Embryonic facial prominence (tissue), 1 donor: Measurements from ENCODE around the gene PLXND1.

Experiments
- DNase-seq: peaks from one replicate; pipeline ENCODE4 v3.0.0-alpha.2; 2016; ENCODE audit errors: extremely low spot score

PLXND1 gene

DNA sequence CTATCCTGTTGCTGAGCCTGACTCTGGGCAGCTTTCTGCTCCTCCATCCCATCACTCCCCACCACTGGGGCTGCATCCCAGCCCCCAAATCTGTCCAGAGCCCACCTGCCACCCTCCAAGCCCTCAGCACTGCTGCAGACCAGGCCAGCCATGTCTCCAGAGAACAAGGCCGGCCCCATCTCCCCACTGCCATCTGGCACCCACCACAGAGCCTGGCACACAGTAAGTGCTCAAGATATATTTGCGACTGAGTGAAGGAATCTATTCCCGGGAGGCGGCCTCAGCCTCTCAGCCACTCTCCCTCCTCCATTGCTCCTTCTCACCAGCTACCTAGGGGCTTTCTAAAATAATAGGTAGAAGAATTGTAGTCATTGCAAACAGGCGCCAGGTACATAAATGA, 4.8 kb downstream of the PLXND1 start:
- no peak for DNase-seq

DNA sequence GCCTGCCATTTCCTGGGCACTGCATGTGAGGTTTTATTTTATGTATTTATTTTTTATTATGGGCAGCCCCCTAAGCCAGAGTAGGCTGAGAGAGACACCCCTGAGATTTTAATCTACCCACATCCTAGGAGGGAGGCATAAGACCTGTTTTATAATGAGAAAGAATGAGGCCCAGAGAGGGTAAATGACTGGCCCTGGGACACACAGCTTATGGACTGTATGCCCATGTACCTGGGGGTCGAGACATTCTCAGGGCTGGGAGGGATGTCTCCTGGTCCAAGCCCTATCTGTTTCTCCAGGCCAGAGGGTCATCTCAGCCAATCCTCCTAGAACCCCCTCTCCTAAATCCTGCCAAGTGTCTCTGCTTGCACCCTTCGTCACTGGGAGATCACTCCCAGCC, 6.1 kb downstream of the PLXND1 start:
- DNase-seq: no peak

DNA sequence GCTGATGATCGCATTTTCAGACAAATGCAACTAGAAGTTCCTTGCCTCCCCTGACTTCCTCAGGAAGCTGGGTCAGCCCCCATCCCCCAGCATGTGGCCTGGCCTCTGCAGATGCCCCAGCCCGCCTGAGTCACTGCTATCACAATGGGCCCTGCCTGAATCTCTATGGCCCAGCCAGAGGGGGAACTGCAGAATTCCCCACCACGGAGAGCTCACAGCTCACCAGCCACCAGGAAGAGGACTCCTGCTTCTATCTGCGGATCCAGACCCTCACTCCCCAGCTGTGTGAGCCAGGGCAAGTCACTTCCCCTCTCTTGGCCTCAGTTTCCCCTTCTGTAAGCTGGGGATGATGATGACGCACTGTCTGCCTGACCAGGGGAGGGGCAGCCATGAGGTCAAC, 6.9 kb downstream of the PLXND1 start:
- no peak for DNase-seq

DNA sequence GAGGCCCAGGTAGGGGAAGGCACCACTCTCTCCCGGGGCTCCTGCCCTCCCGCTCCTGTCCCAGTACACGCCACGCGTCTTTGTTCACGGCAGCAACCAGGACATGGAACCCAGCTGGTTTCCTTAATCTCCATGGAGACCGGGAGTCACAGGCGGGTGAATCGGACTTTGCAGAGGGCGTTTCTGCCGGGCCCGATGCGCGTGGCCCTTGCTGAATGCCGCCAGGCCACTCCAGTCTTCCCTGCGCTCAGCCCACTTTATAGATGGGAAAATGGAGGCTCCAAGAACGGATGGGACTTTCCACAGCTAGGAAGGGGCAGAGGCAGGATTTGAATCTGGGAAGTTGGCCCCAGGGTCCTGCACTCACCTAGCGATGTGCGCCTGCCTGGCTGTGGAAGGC, 7.4 kb downstream of the PLXND1 start:
- DNase-seq: no peak

DNA sequence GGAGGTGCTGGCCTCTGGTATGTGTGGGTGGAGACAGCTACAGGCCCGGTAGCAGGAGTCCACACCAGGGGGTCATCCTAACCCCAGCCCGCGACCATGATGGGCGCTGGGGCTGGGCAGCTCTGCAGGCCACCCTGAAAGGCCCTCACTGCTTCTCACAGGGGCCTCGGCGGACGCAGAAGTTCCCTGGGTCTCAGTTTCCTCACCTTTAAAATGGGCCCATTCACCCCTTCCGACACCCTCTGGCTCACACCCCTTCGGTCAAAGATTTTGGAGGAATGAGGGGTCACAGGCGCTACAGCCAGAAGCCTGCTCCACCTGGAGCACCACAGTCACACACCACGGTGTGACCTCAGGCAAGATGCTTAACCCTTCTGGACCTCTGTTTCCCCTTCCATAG, 8.0 kb downstream of the PLXND1 start:
- no peak for DNase-seq

DNA sequence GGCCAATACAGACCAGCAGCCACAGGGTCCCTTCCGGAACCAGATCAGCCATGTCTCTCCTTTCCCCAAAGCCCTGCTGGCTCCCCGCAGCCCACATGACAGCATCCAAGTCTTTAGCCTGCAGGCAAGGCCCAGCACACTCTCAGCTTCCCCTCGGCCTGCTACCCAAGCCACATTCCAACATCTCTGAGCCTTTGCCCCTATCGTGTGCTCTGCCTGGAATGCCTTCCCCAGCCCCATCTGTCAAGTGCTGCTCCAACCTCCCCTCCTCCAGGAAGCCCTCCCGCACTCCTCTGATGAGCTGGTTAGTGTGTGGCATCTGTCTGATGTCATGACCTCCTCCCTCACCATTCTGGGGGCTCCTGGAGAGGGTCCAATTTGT, 8.5 kb downstream of the PLXND1 start:
- DNase-seq: no peak

DNA sequence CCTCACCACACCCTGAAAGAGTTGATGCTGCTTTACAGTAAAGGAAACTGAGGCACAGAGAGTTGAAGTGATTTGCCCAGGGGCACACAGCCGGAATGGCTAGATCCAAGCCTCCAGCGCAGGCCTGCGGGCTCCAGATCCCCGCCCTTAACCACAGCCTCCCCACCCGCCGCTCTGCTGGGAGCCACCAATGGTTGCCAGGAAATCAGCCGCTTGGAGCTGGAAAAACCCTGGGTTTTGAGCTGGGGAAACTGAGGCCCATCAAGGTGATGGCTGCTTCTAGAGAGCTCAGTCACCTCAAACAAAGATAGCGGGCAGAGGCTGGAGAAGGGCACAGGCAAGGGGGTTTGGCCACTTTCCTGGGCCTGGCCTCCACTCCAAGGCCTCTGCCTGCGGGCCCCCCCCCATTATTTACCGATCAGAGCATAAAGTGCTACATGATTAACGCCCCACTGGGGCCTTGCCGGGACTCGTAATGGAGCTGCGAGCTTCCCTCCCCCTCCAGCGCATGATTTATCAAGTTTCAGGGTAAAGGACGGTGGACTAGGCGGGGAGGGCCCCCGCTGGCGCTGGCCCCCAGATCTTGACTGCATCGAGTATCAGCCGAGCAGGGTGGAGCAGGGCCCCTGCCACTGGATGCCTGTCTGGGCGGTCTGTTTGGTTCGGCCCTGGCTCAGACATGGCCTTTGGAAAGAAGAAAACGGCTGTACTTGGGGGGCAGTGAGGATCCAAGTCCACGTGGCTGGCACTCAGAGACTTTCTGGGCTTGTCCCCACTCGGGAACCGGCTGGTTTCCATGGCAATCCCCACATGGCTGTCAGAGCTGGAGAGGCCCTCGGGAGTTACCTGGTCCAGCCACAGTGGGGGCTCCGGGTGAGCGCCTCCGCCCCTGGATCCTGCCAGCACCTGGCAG, 9.1 kb downstream of the PLXND1 start:
- DNase-seq: no peak

DNA sequence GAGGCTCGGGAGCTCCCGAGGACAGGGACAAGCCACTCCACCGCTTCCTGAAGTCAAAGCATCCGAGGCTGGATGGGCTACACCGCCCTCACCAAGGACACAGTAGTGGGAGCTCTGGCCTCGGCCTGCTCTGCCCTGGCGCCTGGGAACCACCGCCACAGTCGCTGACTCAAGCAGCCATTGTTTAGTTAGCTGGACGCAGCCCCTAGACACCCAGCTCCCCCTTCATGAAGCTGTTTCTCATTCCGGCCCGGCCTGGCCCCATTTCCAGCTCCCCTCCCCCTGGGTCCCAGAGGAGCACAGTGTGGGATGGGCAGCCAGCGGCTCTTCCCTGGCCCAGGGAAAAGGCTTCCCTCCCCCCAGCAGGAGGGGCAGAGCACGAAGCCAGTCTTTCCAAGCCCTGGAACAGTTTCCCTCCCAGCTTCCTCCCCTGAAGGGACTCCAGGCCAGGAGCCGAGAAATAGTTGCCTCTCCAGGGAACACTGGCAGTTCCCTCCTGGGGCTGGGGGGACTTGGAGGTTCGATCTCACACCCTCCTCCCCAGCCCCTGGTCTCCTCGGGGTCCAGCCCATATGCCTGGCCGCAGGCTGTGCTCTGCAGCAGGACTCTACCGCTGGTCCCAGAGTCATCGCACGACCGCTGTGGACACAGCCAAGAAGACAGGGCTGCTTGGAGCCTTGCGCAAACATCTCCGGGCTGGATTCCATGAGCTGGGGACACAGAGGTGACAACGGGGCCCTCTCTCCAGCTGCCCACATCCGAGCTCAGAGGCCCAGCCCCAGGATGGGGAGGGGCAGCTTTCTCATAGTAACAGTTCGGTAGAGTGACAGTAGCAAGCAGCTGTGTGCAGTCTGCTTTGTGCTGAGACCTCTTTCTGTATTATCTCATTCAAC, 10.0 kb downstream of the PLXND1 start:
- DNase-seq: no peak

DNA sequence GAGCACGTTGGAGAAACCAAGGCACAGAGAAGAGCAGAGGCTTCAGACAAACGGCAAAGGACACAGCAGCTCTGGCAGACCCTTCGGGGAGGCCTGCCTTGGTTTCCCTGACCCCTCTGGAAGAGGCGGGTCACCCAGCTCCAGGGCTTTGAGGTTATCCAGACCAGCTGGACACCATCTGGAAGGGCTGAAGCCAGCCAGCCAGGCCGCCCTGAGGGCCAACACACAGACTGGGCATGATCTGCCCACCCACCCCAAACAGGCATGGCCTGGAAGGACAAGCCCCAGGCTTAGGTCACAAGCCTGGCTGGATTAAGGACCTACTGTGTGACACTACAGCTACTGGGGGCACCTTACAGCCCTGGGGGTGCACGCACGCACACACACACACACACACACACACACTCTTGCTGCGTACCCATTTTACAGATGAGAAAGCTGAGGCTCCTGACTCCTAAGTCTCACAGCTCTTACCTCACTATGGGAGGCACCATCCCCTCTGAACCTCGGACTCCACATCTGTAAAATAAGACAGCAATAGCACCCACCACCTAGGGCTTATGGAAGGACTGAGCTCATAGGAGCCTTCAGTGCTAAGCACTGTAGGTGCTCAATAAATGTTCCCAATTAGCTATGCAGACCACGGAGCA, 10.8 kb downstream of the PLXND1 start:
- no peak for DNase-seq

DNA sequence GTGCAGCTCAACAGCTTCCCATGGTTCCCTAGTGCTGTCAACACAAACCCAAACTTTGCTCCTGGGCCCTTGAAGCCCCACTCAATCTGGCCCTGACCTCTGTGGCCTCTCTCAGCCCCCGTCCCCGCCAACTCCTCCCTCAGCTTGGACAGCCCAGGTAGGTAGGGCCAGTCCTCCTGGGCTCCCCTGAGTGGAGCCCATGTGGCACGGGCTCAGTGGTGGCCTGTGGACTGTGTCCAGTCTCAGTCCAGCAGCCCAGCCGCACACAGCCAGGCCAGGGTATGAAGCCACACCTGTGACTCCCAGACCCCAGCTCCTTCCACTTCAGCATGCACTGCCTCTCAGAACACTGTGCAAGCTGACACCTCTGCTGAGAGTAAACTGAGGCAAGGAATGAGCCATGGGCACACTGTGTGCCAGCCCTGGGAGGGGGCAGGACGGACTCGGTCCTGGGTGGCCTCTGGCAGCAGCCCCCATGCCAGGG, 11.5 kb downstream of the PLXND1 start:
- DNase-seq: no peak

DNA sequence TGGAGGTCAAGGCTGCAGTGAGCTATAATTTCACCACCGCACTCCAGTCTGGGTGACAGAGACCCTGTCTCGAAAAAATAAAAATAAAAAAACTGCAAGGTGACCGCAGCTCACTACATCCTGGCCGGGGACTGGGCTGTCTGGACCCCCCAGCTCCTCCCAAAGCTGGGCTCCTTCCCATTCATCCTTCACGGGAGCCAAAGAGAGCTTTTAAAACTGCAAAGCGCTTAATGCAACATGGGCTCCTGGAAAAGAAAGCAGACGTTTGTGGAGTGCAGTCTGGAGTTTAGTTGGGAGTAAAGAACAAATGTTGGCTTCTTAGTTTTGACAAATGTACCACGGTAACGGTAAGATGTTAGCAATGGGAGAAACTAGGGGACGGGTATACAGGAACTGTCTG, 12.1 kb downstream of the PLXND1 start:
- DNase-seq: no peak

DNA sequence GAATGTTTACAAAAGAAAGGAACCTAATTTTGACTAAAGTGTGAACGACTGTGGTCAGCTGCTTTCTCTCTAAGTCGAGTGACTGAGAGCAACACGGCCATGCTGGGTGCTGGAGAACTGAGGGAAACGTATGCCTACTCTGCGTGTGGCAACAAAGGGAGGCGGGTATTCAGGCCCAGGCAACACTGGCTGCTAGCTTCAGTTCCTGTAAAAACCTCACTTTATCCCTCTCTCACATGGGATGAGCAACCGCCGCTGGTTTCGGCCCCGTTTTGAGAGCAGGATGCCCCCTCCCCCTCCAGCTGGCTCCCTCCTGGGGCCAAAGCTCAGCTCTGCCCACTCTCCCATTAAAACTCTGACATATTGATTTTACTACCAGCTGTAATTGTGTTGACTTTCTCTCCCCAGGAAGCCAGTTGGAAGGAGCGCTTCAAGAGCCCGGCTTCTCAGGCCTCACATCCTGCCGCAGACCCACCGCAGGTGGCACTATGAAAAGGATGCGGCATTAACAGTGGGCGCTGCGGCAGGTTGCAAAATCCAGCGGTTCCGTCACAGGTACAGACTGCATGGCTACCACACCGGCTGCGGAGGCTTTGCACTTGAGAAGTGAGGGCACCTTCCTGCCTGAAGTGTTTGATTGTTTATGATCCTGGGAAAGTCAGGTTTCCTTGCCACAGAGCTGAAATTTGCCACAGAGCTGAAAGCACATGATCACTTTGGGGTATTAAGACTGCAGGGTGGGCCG, 12.7 kb downstream of the PLXND1 start:
- no peak for DNase-seq

DNA sequence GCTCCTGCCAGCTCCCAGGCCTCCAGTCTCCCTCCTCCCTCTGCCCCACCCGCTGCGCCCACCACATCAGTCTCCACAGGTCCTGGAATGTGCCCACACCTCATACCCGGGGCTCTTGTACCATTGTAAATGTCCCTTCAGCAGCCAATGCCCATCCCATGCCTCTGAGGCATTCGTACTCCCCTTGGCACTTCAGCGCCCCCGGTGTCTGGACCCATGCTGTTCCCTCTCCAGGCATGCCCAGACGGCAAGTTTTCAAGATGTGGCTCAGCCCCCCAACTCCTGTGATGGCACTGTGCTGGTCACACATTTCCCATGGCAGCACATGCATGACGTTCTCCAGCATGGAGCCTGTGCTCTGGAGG, 13.3 kb downstream of the PLXND1 start:
- DNase-seq: no peak

DNA sequence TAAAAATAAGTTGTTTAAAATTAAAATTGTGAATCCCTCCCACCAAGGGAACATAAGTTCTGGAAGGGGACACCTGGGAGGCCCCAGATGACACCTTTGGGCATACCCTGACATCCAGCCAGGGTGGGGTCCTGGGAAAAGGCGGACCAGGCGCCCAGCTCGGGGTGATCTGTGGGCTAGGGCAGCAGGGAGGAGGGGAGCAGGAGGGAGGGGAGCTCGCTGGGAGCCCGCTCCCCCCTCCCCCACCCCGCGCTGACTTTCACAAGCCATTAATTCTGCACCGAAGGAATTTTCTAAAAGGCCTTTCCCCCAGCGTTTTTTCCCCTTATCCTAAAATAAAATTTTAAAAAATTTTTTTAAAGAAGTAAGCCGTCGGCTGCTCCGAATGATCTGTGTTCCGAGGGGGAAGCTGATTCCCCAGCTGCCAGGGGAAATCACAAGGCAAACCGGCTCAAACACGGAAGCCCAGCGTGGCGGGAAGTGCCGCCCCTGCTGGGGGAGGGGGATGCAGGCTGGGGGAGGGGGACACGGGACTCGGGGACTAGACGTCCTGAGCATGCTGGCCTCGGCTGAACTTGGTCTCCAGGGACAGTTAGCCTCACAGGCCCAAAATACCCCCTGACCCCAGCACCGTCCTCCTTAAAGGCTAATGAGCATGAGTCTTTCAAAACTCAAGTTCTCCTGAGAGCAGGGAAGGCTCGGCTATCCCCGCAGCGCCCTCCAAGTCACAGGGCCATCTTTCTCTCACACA, 13.9 kb downstream of the PLXND1 start:
- DNase-seq: no peak

DNA sequence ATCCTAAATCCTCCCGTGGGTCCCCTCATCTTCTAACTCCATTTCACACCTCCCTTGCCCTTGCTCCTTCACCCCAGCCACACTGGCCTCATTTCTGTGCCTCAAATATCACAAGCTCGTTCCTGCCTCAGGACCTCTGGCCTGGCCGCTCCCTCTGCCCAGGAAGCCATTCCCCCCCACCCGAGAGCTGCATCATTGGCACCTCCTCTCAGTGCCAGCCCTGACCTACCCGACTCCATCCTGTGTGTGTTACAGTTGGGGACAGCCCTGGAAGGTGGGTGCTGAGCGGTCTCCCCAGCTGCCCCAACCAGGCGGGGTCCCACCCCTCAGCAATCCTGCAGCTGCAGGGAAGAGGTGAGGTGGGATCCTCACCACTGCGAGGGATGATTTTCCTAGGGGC, 14.5 kb downstream of the PLXND1 start:
- DNase-seq: no peak

DNA sequence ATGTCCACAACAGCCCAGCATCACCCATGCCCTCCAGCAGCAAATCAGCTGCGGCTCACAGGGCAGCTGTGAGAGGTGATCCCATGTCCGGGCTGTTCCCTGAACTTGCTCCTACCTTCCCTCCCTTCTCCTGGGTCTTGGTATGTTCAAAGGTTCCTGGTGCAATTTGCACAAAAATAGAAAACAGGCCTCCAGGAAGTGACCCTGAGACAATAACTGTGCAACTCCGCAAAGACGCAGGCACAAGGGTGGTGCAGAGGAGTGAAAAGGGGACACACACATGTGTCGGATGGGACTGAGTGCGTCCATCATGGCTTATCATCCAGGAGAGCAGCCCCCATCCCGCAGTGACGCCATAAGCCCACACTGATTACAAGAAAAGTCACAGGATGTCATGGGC, 16.3 kb downstream of the PLXND1 start:
- DNase-seq: no peak

DNA sequence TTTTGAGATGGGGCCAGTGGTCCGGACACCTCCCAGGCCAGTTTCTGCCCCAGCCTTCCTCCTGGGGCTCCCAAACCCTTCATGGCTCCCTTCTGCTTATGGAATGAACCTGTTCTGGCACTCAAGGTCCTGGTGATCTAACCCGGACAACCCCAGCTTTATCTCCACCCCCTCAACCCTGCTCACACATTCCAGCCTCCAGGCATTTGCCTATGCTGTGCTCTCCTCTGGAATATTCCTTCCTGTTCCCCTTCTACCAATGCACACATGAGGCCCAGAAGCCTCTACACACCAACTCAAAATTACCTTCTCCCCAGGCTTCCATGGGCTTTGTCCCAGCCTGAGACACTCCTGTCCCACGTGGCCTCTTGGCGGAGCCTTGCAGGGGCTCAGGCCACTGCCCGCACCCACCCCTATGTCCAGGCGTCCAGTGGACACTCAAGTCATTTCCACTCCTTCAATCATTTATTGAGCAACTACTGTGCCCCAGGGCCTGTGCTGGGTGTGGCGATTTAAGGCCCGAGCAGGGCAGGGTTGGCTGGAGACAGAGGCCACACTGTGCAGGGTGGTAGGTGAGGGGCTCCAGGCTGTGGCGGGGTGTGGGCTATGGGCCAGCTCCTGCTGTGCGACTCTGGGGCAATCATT, 18.8 kb downstream of the PLXND1 start:
- DNase-seq: no peak

DNA sequence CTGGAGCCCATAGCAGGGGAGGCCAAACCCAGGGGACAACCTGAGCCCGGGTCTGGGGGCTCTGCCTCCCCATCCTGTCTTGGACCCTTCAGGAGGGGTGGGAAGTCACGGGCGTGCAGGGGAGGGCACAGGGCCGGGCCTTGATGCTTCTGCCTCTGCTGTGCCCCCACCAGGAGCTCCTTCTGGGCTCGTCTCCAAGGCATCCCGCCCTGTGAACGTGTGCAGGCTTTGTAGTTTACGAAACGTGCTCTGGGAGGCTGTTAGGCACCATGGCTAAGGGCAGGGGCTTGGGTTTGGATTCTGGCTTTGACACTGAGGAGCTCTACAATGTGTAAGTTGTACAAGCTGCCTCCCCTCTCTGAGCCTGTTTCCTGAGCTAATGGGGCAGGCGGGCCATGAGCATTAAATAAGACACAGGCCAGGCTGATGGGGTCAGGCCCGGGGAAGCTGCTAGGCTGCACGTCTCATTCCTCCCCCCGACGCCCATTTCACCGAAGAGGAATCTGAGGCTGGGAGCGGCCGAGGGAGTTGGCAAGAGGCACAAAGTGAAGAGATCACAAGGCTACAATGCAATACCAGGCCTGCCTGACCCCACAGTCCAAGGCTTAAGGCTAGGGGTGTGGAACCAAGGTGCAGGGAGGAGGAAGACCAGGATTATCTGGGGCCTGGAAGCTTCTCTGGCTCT, 19.6 kb downstream of the PLXND1 start:
- DNase-seq: no peak

DNA sequence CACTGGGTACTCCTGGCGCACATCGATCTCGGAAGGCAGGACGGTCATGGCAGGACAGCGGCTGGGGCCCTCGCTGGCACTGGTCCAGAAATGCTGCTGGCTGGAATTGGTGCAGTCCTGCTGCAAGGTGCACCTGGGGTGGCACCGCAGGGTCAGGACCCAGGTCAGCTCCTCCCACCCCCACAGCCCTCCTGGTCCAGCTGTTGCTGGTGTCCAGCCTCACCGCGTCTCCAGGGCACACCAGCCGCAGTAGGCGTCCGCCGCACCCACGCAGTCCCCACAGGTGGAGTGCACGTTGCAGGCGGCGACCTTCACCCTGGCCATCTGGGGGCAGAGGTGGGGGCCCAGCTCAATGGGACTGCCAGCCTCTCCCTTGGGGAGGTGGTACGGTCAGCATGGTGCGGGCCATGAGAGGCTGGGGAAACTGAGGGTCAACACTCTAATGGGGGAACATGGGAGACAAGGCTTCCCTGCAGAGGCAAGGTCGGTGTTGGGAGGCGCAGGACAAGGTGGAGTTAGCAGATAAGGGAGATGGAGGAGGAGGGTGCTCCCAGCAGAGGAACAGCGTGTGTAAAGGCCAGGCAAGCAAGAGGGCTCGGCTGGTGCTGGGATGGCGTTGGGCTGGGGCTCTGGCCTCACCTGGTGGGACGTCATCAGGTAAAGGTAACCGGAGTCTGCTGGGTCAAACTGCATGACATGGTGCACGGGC, 20.4 kb downstream of the PLXND1 start:
- DNase-seq: no peak
